Measurements from ENCODE around the gene BLOC1S6. TPM values are rescaled to one million over a fixed set of nuclear protein-coding genes. Genes with fewer than 3 reads are reported as not detected.
A peak's percentile ranks its signal among the peaks of the same experiment; 100 is the strongest.

BLOC1S6 gene
- total RNA-seq, 1 experiment from 2014 or later = 37.0 TPM

DNA sequence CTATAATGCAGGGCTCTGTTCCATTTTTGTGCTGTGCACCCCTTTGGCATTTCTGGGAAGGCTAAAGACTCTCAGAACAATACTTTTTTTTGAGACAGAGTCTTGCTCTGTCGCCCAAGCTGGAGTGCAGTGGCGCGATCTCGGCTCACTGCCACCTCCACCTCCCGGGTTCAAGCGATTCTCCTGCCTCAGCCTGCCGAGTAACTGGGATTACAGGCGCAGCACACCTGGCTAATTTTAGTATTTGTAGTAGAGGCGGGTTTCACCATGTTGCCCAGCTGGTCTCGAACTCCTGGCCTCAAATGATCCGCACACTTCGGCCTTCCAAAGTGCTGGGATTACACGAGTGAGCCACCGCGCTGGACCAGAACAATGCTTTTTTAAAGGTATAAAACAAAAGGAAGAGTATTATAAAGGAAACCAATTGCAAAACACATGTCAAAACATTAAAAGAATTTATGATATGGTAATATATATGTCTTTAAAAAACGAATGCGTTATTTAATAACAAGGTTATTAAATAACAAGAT lies 48.6 kb downstream of the BLOC1S6 start:
- Histone ChIP-seq H3K27me3 (replicated peaks; ENCODE audit: control insufficient read depth, insufficient read depth, low read length) (no peaks in the 10 kb centered on the region), H3K4me1 (peaks cover 16% of the 10 kb centered on the region), H3K36me3 (ENCODE audit: control insufficient read depth, insufficient read depth, low read length) (no peaks in the 10 kb centered on the region), H3K4me3 (ENCODE audit: low read depth, low read length) (peak overlapping the region; percentile 76), H3K9me3 (no peaks in the 10 kb centered on the region)
- CTCF ChIA-PET = interaction anchor here (1.0 kb wide), 1 partner anchor 10 kb away, joined by 4 read pairs; no protein-coding TSS in a partner anchor
- Mint-ChIP-seq H3K4me3 (ENCODE audit: unreplicated experiment) (peak overlapping the region; percentile 91), H3K36me3 (ENCODE audit: insufficient read depth, unreplicated experiment) (no peaks in the 10 kb centered on the region), H3K4me1 (ENCODE audit: low read depth, unreplicated experiment) (peaks cover 20% of the 10 kb centered on the region), H3K27me3 (ENCODE audit: insufficient read depth, unreplicated experiment) (no peaks in the 10 kb centered on the region), H3K27ac (ENCODE audit: unreplicated experiment) (peak overlapping the region; percentile 72), H3K9me3 (ENCODE audit: unreplicated experiment) (no peaks in the 10 kb centered on the region)
- intact Hi-C loops (cut with micrococcal nuclease; ENCODE audit: unreplicated experiment) = no loop called here
- TF ChIP-seq, protein P1, sequence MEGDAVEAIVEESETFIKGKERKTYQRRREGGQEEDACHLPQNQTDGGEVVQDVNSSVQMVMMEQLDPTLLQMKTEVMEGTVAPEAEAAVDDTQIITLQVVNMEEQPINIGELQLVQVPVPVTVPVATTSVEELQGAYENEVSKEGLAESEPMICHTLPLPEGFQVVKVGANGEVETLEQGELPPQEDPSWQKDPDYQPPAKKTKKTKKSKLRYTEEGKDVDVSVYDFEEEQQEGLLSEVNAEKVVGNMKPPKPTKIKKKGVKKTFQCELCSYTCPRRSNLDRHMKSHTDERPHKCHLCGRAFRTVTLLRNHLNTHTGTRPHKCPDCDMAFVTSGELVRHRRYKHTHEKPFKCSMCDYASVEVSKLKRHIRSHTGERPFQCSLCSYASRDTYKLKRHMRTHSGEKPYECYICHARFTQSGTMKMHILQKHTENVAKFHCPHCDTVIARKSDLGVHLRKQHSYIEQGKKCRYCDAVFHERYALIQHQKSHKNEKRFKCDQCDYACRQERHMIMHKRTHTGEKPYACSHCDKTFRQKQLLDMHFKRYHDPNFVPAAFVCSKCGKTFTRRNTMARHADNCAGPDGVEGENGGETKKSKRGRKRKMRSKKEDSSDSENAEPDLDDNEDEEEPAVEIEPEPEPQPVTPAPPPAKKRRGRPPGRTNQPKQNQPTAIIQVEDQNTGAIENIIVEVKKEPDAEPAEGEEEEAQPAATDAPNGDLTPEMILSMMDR (IDR thresholded peaks at IDR 0.05; ENCODE audit: insufficient read depth in 1 of 2, low read depth in 1 of 2, low read length in 1 of 2, severe bottlenecking in 1 of 2, unreplicated experiment in 1 of 2) = no peak
- POLR2A ChIA-PET = no interaction called here
- no peak for DNase-seq
- BruUV-seq (replicated peaks) = no TSS peak

DNA sequence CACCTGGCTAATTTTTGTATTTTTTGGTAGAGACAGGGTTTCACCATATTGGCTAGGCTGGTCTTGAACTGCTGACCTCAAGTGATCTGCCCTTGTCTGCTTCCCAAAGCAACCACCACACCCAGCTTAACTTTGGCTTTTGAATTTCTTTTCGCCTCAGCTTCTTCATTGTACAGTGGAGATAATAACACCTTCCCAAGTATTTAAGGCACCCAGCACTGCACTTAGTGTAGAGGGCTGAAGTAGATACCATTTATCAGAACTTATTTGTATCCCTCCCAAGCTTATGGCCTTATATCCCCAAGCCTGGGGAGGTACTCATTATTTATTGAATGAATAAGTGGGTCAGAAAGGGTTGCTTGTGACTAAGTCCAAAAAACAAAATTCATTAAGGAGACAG lies 50.0 kb downstream of the BLOC1S6 start:
- no peak overlapping the region for H3K27ac Mint-ChIP-seq (ENCODE audit: unreplicated experiment)
- H3K4me3 ChIP-seq (ENCODE audit: low read depth, low read length) = no peak overlapping the region
- peaks cover under 1% of the 10 kb centered on the region for H3K9me3 Mint-ChIP-seq (ENCODE audit: unreplicated experiment)
- ChIA-PET POLR2A (no interaction called here), CTCF (no interaction called here)
- no peak for DNase-seq
- no peaks in the 10 kb centered on the region for H3K27me3 Mint-ChIP-seq (ENCODE audit: insufficient read depth, unreplicated experiment)
- H3K27me3 ChIP-seq (replicated peaks; ENCODE audit: control insufficient read depth, insufficient read depth, low read length) = no peaks in the 10 kb centered on the region
- H3K4me1 ChIP-seq = peaks cover 29% of the 10 kb centered on the region
- no peaks in the 10 kb centered on the region for H3K36me3 Mint-ChIP-seq (ENCODE audit: insufficient read depth, unreplicated experiment)
- H3K36me3 ChIP-seq (ENCODE audit: control insufficient read depth, insufficient read depth, low read length) = no peaks in the 10 kb centered on the region
- TF ChIP-seq, protein P1 (IDR thresholded peaks at IDR 0.05; ENCODE audit: insufficient read depth in 1 of 2, low read depth in 1 of 2, low read length in 1 of 2, severe bottlenecking in 1 of 2, unreplicated experiment in 1 of 2) = no peak
- no peak overlapping the region for H3K4me3 Mint-ChIP-seq (ENCODE audit: unreplicated experiment)
- BruUV-seq (replicated peaks) = no TSS peak
- intact Hi-C loops (cut with micrococcal nuclease; ENCODE audit: unreplicated experiment) = no loop called here
- peaks cover 26% of the 10 kb centered on the region for H3K4me1 Mint-ChIP-seq (ENCODE audit: low read depth, unreplicated experiment)
- no peaks in the 10 kb centered on the region for H3K9me3 ChIP-seq

DNA sequence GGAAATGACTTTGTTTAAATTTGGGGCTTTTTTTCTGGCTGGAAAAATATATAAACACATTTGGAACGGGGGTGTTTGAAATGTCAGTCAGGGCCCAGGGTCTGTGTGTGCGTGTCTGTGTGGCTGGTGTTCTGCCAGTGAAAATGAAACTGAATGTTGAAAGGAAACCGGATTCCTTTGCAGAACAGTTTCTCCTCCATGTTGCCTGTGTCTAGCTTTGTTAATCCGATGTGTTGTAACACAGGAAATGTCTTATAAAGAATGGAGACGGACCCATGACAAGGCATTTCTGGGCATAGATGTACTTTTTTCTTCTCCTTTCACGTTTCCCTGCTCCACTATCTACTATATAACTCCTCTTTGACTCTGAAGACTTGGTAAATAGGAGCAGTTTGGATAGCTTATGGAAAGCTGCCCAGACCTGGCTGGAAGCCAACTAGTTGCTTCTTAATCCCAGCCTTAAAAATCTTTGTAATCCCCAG lies 50.4 kb downstream of the BLOC1S6 start:
- no peaks in the 10 kb centered on the region for H3K27me3 ChIP-seq (replicated peaks; ENCODE audit: control insufficient read depth, insufficient read depth, low read length)
- no peak overlapping the region for H3K4me3 Mint-ChIP-seq (ENCODE audit: unreplicated experiment)
- peaks cover 5% of the 10 kb centered on the region for H3K9me3 Mint-ChIP-seq (ENCODE audit: unreplicated experiment)
- H3K4me1 ChIP-seq = peaks cover 34% of the 10 kb centered on the region
- H3K4me1 Mint-ChIP-seq (ENCODE audit: low read depth, unreplicated experiment) = peaks cover 30% of the 10 kb centered on the region
- ChIA-PET POLR2A (no interaction called here), CTCF (no interaction called here)
- H3K36me3 ChIP-seq (ENCODE audit: control insufficient read depth, insufficient read depth, low read length) = no peaks in the 10 kb centered on the region
- no peaks in the 10 kb centered on the region for H3K27me3 Mint-ChIP-seq (ENCODE audit: insufficient read depth, unreplicated experiment)
- TF ChIP-seq, protein P1 (IDR thresholded peaks at IDR 0.05; ENCODE audit: insufficient read depth in 1 of 2, low read depth in 1 of 2, low read length in 1 of 2, severe bottlenecking in 1 of 2, unreplicated experiment in 1 of 2) = no peak
- H3K9me3 ChIP-seq = no peaks in the 10 kb centered on the region
- intact Hi-C loops (cut with micrococcal nuclease; ENCODE audit: unreplicated experiment) = no loop called here
- H3K27ac Mint-ChIP-seq (ENCODE audit: unreplicated experiment) = no peak overlapping the region
- BruUV-seq (replicated peaks) = no TSS peak
- H3K36me3 Mint-ChIP-seq (ENCODE audit: insufficient read depth, unreplicated experiment) = no peaks in the 10 kb centered on the region
- no peak for DNase-seq
- no peak overlapping the region for H3K4me3 ChIP-seq (ENCODE audit: low read depth, low read length)
